HepG2 (cell line): ENCODE data around the gene BAZ2A. TPM values are rescaled to one million over a fixed set of nuclear protein-coding genes. Genes with fewer than 3 reads are reported as not detected.

Experiments used
- ATAC-seq: fragments of 200-7000 bp; cut with Tn5 transposase; 3 replicates; pipeline ENCODE4 v1.9.1; 2020; ENCODE audit warnings: mild to moderate bottlenecking, moderate library complexity
- BruUV-seq: library from RNA; stranded (reverse); fragments of 400-500 nt; replicated peaks from 2 replicates; lab custom pipeline; 2021; lab: Mats Ljungman, UMichigan
- CTCF ChIA-PET: fragments of 300-600 bp; formaldehyde crosslinking; extraction: SDS; loops from one replicate; lab custom pipeline; 2021; ENCODE audit warnings: low total read pairs, inconsistent platforms, low intra/inter-chr PET ratio; lab: Yijun Ruan, JAX
- POLR2A ChIA-PET: fragments of 350-600 bp; sonication (Branson Sonifier 250); formaldehyde crosslinking; loops from one replicate; lab custom pipeline; 2020; ENCODE audit warnings: antibody characterized with exemption, inconsistent platforms; lab: Yijun Ruan, JAX
- DNase-seq: peaks from one replicate; pipeline ENCODE4 v3.0.0-alpha.2; 2015; ENCODE audit warnings: low spot score
- FAIRE-seq: peaks from 3 replicates; lab custom pipeline; 2011; peaks lifted over from hg19 to GRCh38; lab: Jason Lieb, UNC
- H2AFZ ChIP-seq: one replicate; pipeline ENCODE4 v1.6.1; 2011; ENCODE audit warnings: low read length, inconsistent platforms
- H3K27ac ChIP-seq: fragments of 300-600 bp; 3 replicates; pipeline ENCODE4 v1.8.0; 2011; ENCODE audit warnings: mixed run types, mild to moderate bottlenecking, mixed read lengths, low read length, inconsistent platforms; ENCODE audit not compliant: insufficient read depth; ENCODE audit errors: extremely low read length
- H3K27me3 ChIP-seq, 2 experiments: fragments of 200-600 bp in 1 of 2; 2 replicates in 1 of 2; 3 replicates in 1 of 2; pipeline versions ENCODE4 v1.6.0 to v1.8.0; 2011; ENCODE audit warnings: low read length in 2 of 2, mild to moderate bottlenecking in 2 of 2, moderate library complexity in 2 of 2, inconsistent platforms in 1 of 2; ENCODE audit not compliant: insufficient read depth in 2 of 2, control insufficient read depth in 1 of 2
- H3K36me3 ChIP-seq, 2 experiments: fragments of 200-600 bp in 1 of 2; replicated peaks in 1 of 2; 2 replicates in 1 of 2; 3 replicates in 1 of 2; pipeline versions ENCODE4 v1.5.1 to v1.8.0; 2011; ENCODE audit warnings: low read length in 2 of 2, inconsistent platforms in 1 of 2; ENCODE audit not compliant: insufficient read depth in 2 of 2, control insufficient read depth in 1 of 2
- H3K4me1 ChIP-seq: 2 replicates; pipeline ENCODE4 v1.5.1; 2012; ENCODE audit warnings: low read length, inconsistent platforms; ENCODE audit not compliant: insufficient read depth
- H3K4me2 ChIP-seq: 2 replicates; pipeline ENCODE4 v1.6.0; 2011; ENCODE audit warnings: low read depth, low read length, inconsistent platforms
- H3K4me3 ChIP-seq, 3 experiments: fragments of 200-600 bp in 1 of 3; sonication (generic), shearing (Covaris generic) in 1 of 3; replicated peaks in 1 of 3; 2 replicates each; pipeline ENCODE4 v1.5.1; 2011 to 2016; ENCODE audit warnings: low read length in 3 of 3, inconsistent platforms in 2 of 3, low read depth in 2 of 3, mild to moderate bottlenecking in 2 of 3, control low read depth in 1 of 3, mixed read lengths in 1 of 3; ENCODE audit not compliant: insufficient read depth in 1 of 3
- H3K79me2 ChIP-seq: one replicate; pipeline ENCODE4 v1.6.1; 2011; ENCODE audit warnings: low read length, inconsistent platforms; ENCODE audit not compliant: insufficient read depth
- H3K9ac ChIP-seq: 2 replicates; pipeline ENCODE4 v1.6.0; 2011; ENCODE audit warnings: mild to moderate bottlenecking, low read depth, low read length, inconsistent platforms; ENCODE audit not compliant: insufficient read depth
- H3K9me3 ChIP-seq: 2 replicates; pipeline ENCODE4 v1.5.1; 2012; ENCODE audit warnings: mild to moderate bottlenecking, low read length
- H4K20me1 ChIP-seq: 2 replicates; pipeline ENCODE4 v1.6.0; 2011; ENCODE audit warnings: inconsistent platforms, mild to moderate bottlenecking, low read length, moderate library complexity; ENCODE audit not compliant: insufficient read depth
- CBX1 ChIP-seq: IDR thresholded peaks from one replicate; pipeline ENCODE4 v1.6.1; 2016; ENCODE audit warnings: antibody characterized with exemption, low read depth
- CEBPB ChIP-seq: IDR thresholded peaks from 2 replicates; pipeline ENCODE4 v1.6.1; 2011; ENCODE audit warnings: low read depth, low read length, improper control_type of control experiment, borderline replicate concordance
- EZH2 ChIP-seq: conservative IDR thresholded peaks from 2 replicates; pipeline ENCODE4 v1.6.1; 2012; ENCODE audit warnings: mild to moderate bottlenecking, low read depth, low read length, moderate library complexity
- FOXC1 ChIP-seq: sonication (generic); formaldehyde crosslinking; IDR thresholded peaks from 2 replicates; pipeline ENCODE4 v1.8.0; 2022; ENCODE audit warnings: mild to moderate bottlenecking, missing genetic modification reagents, borderline replicate concordance
- HNRNPH1 ChIP-seq: fragments of 200-400 bp; formaldehyde crosslinking; optimal IDR thresholded peaks from 2 replicates; pipeline ENCODE3; 2017; ENCODE audit warnings: mild to moderate bottlenecking, low read depth, low read length
- MZF1 ChIP-seq: sonication (generic); formaldehyde crosslinking; IDR thresholded peaks from 2 replicates; pipeline ENCODE4 v1.8.1; 2023; ENCODE audit warnings: mild to moderate bottlenecking, missing genetic modification reagents, borderline replicate concordance
- TOPORS ChIP-seq: sonication (generic); formaldehyde crosslinking; IDR thresholded peaks from 2 replicates; pipeline ENCODE4 v1.8.0; 2023; ENCODE audit warnings: mild to moderate bottlenecking, missing genetic modification reagents
- ZFP1 ChIP-seq: IDR thresholded peaks from 2 replicates; pipeline ENCODE4 v1.6.1; 2016
- ZIK1 ChIP-seq: sonication (generic); formaldehyde crosslinking; IDR thresholded peaks from 2 replicates; pipeline ENCODE4 v1.5.0; 2020; ENCODE audit warnings: mild to moderate bottlenecking, low read depth, missing genetic modification reagents, borderline replicate concordance
- ZNF225 ChIP-seq: sonication (generic); formaldehyde crosslinking; IDR thresholded peaks from 2 replicates; pipeline ENCODE4 v1.4.0; 2020; ENCODE audit warnings: mild to moderate bottlenecking, missing genetic modification reagents
- ZNF83 ChIP-seq: sonication (generic); formaldehyde crosslinking; IDR thresholded peaks from 2 replicates; pipeline ENCODE4 v1.4.0; 2020; ENCODE audit warnings: missing genetic modification reagents, mild to moderate bottlenecking, borderline replicate concordance
- ZSCAN25 ChIP-seq: sonication (generic); formaldehyde crosslinking; IDR thresholded peaks from 2 replicates; pipeline ENCODE4 v1.8.0; 2022; ENCODE audit warnings: mild to moderate bottlenecking, missing genetic modification reagents
- WGBS: methylation state at CpG from one replicate; pipeline ENCODE4 v1.1.6; 2017; ENCODE audit warnings: low lambda C conversion rate; 5-methylcytosine and 5-hydroxymethylcytosine counted together
- in situ Hi-C: cut with HindIII; loops from 2 replicates; pipeline ENCODE4 v1.10.0; 2017; ENCODE audit warnings: low pct_unique_long_range_greater_than_20kb; ENCODE audit not compliant: extremely low pct_ligation_motif_present
- intact Hi-C: fragments of 100-400 bp; cut with micrococcal nuclease; formaldehyde crosslinking; loops from one replicate; pipeline ENCODE4 v1.10.0; 2022; ENCODE audit not compliant: unreplicated experiment
- polyA plus RNA-seq, 8 experiments: library from polyadenylated mRNA; depleted of rRNA in 3 of 8; stranded (reverse) in 7 of 8; unstranded in 1 of 8; fragments of >200 nt; fragmentation: Illumina TruSeq in 4 of 8; extraction: Trizol in 4 of 8; gene quantifications; 2 replicates each; pipeline versions ENCODE4 v1.2.1 to v1.2.3, GENCODE V29; 2011 to 2016; ENCODE audit warnings: low read depth in 4 of 8, missing spikeins in 1 of 8, mixed read lengths in 1 of 8; ENCODE audit not compliant: insufficient read depth in 1 of 8
- total RNA-seq, 5 experiments: library from RNA; depleted of rRNA; stranded (reverse); fragments of >200 nt; fragmentation: Illumina TruSeq; extraction: Trizol; gene quantifications; 2 replicates each; pipeline ENCODE4 v1.2.3, GENCODE V29; 2016; ENCODE audit warnings: low read depth in 1 of 5

Gene BAZ2A
- total and polyA plus RNA-seq, 2 of the 13 experiments (the other 11 are each of a cell fraction or from before 2014, with no cell fraction given), result 21.8 to 73.5 TPM

DNA sequence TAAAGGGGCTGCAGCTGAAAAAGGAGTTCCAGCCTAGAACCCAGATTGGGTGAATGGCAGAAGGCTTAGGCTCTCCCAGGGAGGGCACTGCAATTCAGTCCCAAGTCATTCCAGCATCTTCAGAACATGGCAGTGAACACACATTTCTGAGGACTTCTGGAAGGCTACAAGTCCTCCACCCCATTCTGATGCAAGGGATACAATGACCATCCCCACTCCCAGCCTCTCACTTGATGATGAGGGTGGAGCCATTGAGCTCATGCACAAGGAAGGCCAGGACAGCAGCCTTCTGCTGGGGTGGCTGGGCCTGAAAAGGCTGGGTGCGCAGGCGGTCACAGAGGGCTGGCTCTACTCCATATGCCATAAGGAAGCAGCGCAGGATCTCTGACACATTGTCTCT is 25.8 kb downstream of the BAZ2A start:
- no peak for DNase-seq
- POLR2A ChIA-PET, result no interaction called here
- Histone ChIP-seq H3K4me2 (no peak overlapping the region), H3K9me3 (no peaks in the 10 kb centered on the region), H3K27ac (no peak overlapping the region), H3K9ac (no peak overlapping the region), H4K20me1 (no peaks in the 10 kb centered on the region), H3K4me3 (no peak overlapping the region), H3K4me1 (no peaks in the 10 kb centered on the region), H3K79me2 (peaks cover 1% of the 10 kb centered on the region), H2AFZ (no peak overlapping the region), H3K27me3 (no peaks in the 10 kb centered on the region), H3K36me3 (peaks cover 44 to 85% of the 10 kb centered on the region in 2 experiments)
- intact Hi-C loops (no loop called here), in situ Hi-C loops (no loop called here)
- TF ChIP-seq MZF1 (CRISPR knock-in tag), result no peak
- TF ChIP-seq CBX1, result no peak
- TF ChIP-seq TOPORS (CRISPR knock-in tag), result no peak
- no peak for TF ChIP-seq ZNF225 (CRISPR knock-in tag)
- no peak for TF ChIP-seq ZIK1
- no peak for TF ChIP-seq EZH2
- no peak for TF ChIP-seq HNRNPH1
- no peak for TF ChIP-seq ZSCAN25 (CRISPR knock-in tag)
- TF ChIP-seq ZFP1 (CRISPR knock-in tag), result no peak
- no peak for TF ChIP-seq FOXC1 (CRISPR knock-in tag)
- 93% methylated on average over 3 of the region's 3 CpGs for whole genome bisulfite sequencing
- ATAC-seq, result no peak
- FAIRE-seq, result no peak
- CTCF ChIA-PET, result no interaction called here
- BruUV-seq, result no TSS peak

DNA sequence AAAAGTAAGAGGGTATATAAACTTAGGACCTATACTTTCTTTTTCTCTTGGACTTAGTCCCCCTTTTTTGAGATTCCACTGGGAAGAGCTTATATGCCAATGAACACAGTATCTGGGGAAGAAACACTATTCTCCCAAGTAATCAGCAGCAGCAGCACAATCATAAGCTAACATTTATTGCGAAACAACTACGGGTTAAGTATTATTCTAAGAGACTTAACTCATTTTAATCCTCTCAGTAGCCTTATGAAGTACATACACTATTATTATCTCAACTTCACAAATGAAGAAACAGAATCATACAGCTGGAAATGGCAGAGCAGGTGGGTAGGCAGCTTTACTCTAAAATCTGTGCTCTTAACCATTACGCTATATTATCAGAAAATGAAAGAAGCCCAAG is 27.9 kb downstream of the BAZ2A start:
- in situ Hi-C loops (no loop called here), intact Hi-C loops (no loop called here)

More for the DNA sequence above, 27.9 kb downstream of the BAZ2A start:
- FAIRE-seq (no peak), DNase-seq (no peak), ATAC-seq (no peak)
- no peaks in the 10 kb centered on the region for H3K4me1 ChIP-seq
- H3K9ac ChIP-seq, result no peak overlapping the region
- H3K27me3 ChIP-seq, result no peaks in the 10 kb centered on the region
- ChIA-PET POLR2A (interaction anchor here (1.2 kb wide), 1 partner anchor 32 kb away, joined by 3 read pairs; no protein-coding TSS in a partner anchor), CTCF (no interaction called here)
- H2AFZ ChIP-seq, result no peak overlapping the region
- H3K9me3 ChIP-seq, result no peaks in the 10 kb centered on the region
- H4K20me1 ChIP-seq, result no peaks in the 10 kb centered on the region
- TF ChIP-seq ZNF83 (CRISPR knock-in tag) (no peak), CEBPB (peak; percentile 80)
- H3K36me3 ChIP-seq, result peaks cover 49 to 97% of the 10 kb centered on the region in 2 experiments
- WGBS, result 89% methylated on average over 3 of the region's 3 CpGs
- no peak overlapping the region for H3K27ac ChIP-seq
- peaks cover 1% of the 10 kb centered on the region for H3K79me2 ChIP-seq
- H3K4me2 ChIP-seq, result no peak overlapping the region
- BruUV-seq, result no TSS peak
- no peak overlapping the region for H3K4me3 ChIP-seq
